IPS-18c (cell line): ENCODE data around the gene WFIKKN1.
"Not testable (repeated sequence)": the region's sequence is repeated elsewhere in the genome, so short reads cannot be mapped to it uniquely, and the experiment has no call there.

Experiments used
- H3K4me3 ChIP-seq: 2 replicates; pipeline ENCODE4 v1.7.0; 2013; ENCODE audit warnings: low read depth, mild to moderate bottlenecking, low read length, moderate library complexity; ENCODE audit not compliant: insufficient read depth
- H3K9me3 ChIP-seq: one replicate; pipeline ENCODE4 v1.6.1; 2013; ENCODE audit warnings: mild to moderate bottlenecking, low read length, moderate library complexity; ENCODE audit not compliant: control insufficient read depth, insufficient read depth

The WFIKKN1 gene

DNA sequence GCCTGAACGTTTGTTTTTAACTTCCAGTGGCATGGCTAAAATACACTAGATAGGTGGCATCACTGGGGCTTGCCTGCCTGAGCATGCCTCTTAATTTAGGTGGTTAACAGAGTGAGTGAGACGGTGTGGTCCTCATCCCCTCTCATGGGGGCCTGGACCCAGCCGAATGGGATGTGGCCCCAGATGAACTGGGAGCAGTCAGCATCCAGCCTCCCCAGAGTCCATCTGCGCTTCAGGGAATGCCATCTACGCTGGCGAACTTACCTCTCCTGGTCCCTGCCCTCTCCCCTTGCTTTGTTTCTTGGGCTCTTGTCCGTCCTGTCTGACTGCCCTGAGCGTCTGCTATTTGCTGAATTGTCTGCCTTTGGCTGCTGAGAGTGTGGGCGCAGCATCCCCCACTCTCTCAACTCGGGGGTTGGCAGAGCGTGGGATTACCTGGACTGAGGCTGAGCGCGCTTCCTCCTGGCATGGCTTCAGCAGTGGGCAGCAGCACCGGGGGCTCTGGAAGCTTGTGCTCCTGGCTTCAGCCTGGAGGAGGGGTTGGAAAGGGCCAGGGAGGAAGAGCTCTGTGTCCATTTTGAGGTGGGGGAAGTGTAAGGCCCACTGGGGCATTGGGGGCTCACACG is 38.8 kb upstream of the WFIKKN1 start:
- H3K4me3 ChIP-seq = no peak overlapping the region
- no peaks in the 10 kb centered on the region for H3K9me3 ChIP-seq

GRCh38 chr16:592518-593306 is 38.1 kb upstream of the WFIKKN1 start:
- H3K4me3 ChIP-seq = no peak overlapping the region
- no peaks in the 10 kb centered on the region for H3K9me3 ChIP-seq

GRCh38 chr16:593406-593805 is 37.4 kb upstream of the WFIKKN1 start:
- H3K9me3 ChIP-seq = no peaks in the 10 kb centered on the region
- H3K4me3 ChIP-seq = no peak overlapping the region

DNA sequence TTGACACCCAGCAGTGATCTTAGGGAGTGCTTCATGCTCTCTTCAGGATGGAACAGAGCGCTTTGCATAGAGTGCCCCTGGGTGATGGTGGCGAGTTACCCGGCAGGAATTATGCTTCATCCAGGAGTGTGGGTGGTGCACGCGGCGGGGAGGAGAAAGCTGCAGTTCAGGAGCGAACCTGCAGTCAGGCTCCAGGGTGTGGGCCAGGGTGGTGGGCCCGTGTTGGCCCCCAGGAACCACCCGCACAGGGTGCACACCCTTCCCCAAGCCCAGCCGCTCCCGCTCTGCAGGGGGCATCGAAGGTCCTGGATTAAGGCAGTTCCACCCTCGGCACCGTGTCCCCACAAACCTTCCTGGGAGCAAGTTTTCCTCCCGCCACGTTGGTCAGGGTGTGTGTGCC is 37.0 kb upstream of the WFIKKN1 start:
- no peaks in the 10 kb centered on the region for H3K9me3 ChIP-seq

GRCh38 chr16:595094-595528 is 35.7 kb upstream of the WFIKKN1 start:
- Histone ChIP-seq H3K9me3 (no peaks in the 10 kb centered on the region), H3K4me3 (no peak overlapping the region)

More for the DNA sequence above, 37.0 kb upstream of the WFIKKN1 start:
- H3K4me3 ChIP-seq = no peak overlapping the region

- Histone ChIP-seq H3K4me3 (no peak overlapping the region), H3K9me3 (no peaks in the 10 kb centered on the region)
These were observed 34.6 kb upstream of the WFIKKN1 start for GRCh38 chr16:595942-596735.

- Histone ChIP-seq H3K4me3 (no peak overlapping the region), H3K9me3 (no peaks in the 10 kb centered on the region)
These were observed 34.1 kb upstream of the WFIKKN1 start for GRCh38 chr16:596736-597060.

DNA sequence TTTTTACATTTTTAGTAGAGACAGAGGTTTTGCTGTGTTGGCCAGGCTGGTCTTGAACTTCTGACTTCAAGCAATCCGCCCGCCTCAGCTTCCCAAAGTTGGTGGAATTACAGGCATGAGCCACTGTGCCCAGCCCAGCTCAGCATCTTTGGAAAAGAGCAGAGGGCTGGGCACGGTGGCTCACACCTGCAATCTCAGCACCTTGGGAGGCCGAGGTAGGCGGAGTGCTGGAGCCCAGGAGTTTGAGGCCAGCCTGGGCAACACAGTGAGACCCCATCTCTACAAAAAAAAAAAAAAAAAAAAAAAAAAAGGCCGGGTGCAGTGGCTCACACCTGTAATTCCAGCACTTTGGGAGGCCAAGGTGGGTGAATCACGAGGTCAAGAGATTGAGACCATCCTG is 33.1 kb upstream of the WFIKKN1 start:
- H3K9me3 ChIP-seq, H3K4me3 ChIP-seq: not testable (repeated sequence)

DNA sequence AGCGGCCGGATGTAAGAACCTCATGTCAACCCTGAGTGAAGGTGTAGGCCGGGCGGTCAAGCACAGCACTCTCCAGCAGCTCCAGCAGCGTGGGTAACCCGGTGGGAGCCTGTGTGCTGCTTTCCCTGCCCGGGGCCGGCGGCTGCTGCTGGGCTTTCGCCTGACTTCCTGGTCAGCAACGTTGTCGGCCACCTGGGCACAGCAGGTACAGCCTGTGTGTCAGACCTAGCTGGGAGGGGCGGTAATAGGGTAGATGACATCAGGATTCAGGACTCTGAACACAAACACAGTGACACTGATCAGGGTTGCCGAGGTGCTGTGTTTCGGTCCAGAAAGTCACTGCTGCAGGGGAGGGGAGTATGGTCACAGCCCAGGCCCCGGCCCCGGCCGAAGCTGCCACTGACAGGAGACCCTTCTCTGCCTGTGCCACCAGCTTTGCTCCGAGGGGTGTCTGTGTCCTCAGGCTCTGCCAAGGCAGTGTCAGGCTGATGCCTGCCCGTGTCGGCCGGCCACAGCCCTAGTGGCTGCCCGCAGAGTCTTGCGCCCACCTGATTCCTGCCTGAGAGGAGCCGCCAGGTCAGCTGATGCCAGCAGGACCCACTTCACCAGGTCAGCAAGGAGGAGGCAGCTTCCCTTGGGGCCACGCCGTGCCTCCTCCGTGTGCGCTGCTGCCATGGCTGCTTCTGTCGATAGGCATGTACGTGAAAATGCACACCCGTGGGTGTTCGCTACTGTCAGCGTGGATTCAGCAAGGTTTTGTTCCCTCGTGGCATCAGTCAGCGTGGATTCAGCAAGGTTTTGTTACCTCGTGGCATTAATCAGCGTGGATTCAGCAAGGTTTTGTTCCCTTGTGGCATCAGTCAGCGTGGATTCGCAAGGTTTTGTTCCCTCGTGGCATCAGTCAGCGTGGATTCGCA is 31.7 kb upstream of the WFIKKN1 start:
- no peak overlapping the region for H3K4me3 ChIP-seq
- H3K9me3 ChIP-seq = no peaks in the 10 kb centered on the region

DNA sequence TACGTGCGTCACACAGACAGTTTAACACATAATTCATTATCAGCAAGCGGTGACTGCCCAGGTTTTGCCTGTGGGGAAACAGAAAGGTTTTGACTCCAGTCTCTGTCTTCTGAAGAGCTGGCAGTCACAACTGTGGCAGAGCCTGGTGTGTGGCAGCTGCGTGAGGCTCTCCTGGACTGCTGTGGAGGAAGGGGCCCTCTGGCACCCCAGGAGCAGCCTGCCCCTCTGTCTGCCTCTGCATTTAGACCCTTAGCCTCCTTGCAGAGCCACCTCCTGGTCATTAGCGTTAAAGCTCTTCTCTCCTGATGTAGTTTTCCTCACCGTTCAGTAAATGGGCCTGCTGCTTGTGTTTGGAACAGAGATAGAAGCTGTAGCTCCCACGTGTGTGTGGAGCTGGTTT is 30.0 kb upstream of the WFIKKN1 start:
- no peak overlapping the region for H3K4me3 ChIP-seq
- H3K9me3 ChIP-seq = peaks cover 3% of the 10 kb centered on the region

DNA sequence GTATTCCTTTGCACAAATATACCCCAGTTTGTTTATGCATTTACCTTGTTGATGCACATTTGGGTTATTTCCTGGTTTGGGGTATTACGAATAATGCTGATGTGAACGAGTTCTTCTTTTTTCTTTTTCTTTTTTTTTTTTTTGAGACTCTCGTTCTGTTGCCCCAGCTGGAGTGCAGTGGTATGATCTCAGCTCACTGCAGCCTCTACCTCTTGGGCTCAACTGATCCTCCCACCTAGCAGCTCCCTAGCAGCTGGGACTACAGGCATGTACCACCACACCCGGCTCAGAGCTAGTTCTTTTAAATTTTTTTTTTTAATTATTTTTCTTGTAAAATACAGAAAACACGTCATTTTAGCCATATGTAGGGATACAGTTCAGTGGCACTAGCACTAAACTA is 26.9 kb upstream of the WFIKKN1 start:
- Histone ChIP-seq H3K4me3 (no peak overlapping the region), H3K9me3 (peaks cover 3% of the 10 kb centered on the region)

GRCh38 chr16:606656-607307 is 24.0 kb upstream of the WFIKKN1 start:
- Histone ChIP-seq H3K9me3 (peaks cover 3% of the 10 kb centered on the region), H3K4me3 (no peak overlapping the region)

- no peak overlapping the region for H3K4me3 ChIP-seq
- H3K9me3 ChIP-seq = peaks cover 3% of the 10 kb centered on the region
These were observed 22.8 kb upstream of the WFIKKN1 start for GRCh38 chr16:608019-608418.

DNA sequence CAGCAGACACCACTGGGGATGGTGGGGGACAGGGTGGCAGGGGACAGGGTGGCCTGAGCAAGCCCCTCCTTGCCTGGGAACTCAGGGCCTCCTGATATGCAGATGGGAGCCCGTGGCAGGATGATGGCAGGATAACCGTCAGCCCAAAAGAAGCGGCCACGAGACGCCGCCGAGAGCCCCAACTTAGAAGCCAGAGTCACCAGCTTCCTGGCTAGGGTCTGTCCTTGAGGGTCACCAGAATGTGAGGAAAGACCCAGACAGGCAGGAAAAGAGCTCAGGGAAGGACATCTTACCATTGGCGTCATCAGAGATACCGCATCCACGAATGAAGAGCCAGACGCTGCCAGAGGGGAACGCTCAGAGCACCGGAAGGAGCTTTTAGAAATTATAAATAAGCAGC is 21.5 kb upstream of the WFIKKN1 start:
- H3K9me3 ChIP-seq = peaks cover 3% of the 10 kb centered on the region
- no peak overlapping the region for H3K4me3 ChIP-seq

DNA sequence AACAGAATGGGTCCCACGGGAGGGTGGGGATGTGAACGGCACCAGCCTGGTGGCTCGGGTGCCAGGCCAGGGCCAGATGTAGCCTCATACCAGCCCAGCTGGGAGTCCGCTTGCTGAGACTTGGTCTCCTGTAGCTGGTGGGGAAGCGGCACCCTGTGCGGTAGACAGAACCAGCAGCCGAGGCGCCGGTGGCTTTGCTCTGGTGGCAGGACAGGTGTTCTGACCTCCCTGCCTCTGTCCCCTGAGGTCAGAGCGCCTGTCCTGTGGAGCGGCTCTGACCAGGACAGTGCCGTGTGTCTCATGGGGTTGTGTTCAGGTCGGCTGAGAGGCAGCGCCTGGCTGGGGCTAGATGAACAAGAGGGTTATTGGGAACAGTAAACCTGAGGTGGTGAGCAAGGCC is 20.8 kb upstream of the WFIKKN1 start:
- Histone ChIP-seq H3K4me3 (no peak overlapping the region), H3K9me3 (peaks cover under 1% of the 10 kb centered on the region)

GRCh38 chr16:610513-611381 is 20.0 kb upstream of the WFIKKN1 start:
- no peak overlapping the region for H3K4me3 ChIP-seq

More at GRCh38 chr16:610513-611381, 20.0 kb upstream of the WFIKKN1 start:
- no peaks in the 10 kb centered on the region for H3K9me3 ChIP-seq
